Psoas muscle (tissue), 8 donors: ENCODE data around the gene FAM135A. TPM values are rescaled to one million over a fixed set of nuclear protein-coding genes. Genes with fewer than 3 reads are reported as not detected.

Experiments used
- ATAC-seq, 4 donors: fragments of 200-7000 bp; cut with Tn5 transposase; one replicate each; pipeline ENCODE4 v1.9.1; 2020; ENCODE audit warnings: moderate library complexity in 3 of 4, mild to moderate bottlenecking in 2 of 4
- DNase-seq, 2 donors: peaks; one replicate each; pipeline ENCODE4 v3.0.0-alpha.2; 2020
- H3K27ac ChIP-seq: fragments of 200-600 bp; one replicate; pipeline ENCODE4 v1.8.0; 2022
- H3K27me3 ChIP-seq, 3 donors: fragments of 200-600 bp in 1 of 3; one replicate each; pipeline versions ENCODE4 v1.6.1 to v1.8.0; 2013 to 2022; ENCODE audit warnings: low read length in 2 of 3, mild to moderate bottlenecking in 2 of 3, moderate library complexity in 1 of 3; ENCODE audit not compliant: insufficient read depth in 3 of 3
- H3K36me3 ChIP-seq, 2 donors: fragments of 200-600 bp in 1 of 2; one replicate each; pipeline versions ENCODE4 v1.6.1 to v1.8.0; 2013 to 2022; ENCODE audit warnings: low read depth in 1 of 2, mild to moderate bottlenecking in 1 of 2, moderate library complexity in 1 of 2; ENCODE audit not compliant: insufficient read depth in 1 of 2
- H3K4me1 ChIP-seq: fragments of 200-600 bp; one replicate; pipeline ENCODE4 v1.8.0; 2022
- H3K4me3 ChIP-seq: fragments of 200-600 bp; one replicate; pipeline ENCODE4 v1.8.0; 2022; ENCODE audit warnings: mild to moderate bottlenecking
- H3K9me3 ChIP-seq: fragments of 200-600 bp; one replicate; pipeline ENCODE4 v1.8.0; 2022
- WGBS, 3 donors: extraction: QIAGEN DNeasy Blood & Tissue Kit; methylation state at CpG; one replicate each; pipeline versions ENCODE4 v1.1.6 to v1.1.7; 2013; 5-methylcytosine and 5-hydroxymethylcytosine counted together
- intact Hi-C, 2 donors: fragments of 100-400 bp; cut with DNase I; formaldehyde crosslinking; loops; one replicate each; pipeline versions ENCODE4 v1.11.0 to v1.14.2; 2022
- polyA plus RNA-seq, 3 donors: library from polyadenylated mRNA; stranded (reverse); fragments of 200-250 nt; gene quantifications; one replicate each; pipeline ENCODE4 v1.2.3, GENCODE V29; 2013
- total RNA-seq, 4 donors: library from RNA; stranded (reverse); fragmentation: NEBNext Ultra II Directional in 2 of 4; extraction: Animal tissue kit (Norgen Biotek cat#: 25700) in 2 of 4; gene quantifications; one replicate each; pipeline versions ENCODE4 v1.2.1 to v1.2.4, GENCODE V29; 2021 to 2023
- TF ChIP-seq, protein P1 (sequence below): fragments of 200-600 bp; IDR thresholded peaks from one replicate; pipeline ENCODE4 v1.8.0; 2022; ENCODE audit warnings: antibody characterized with exemption
- donor health status: healthy with polysubstance abuse.
- donor health status: DM: no; HTN: no; CAD: no; lungs with moderate emphysema.
- donor health status: Bipolar disorder and iron deficiency.
- donor health status: healthy.
- donor health status: DM: yes; HTN: yes; CAD: no.
- donor health status: DM: no; HTN: no; CAD: no.
- donor health status: DM: no; HTN: no; CAD: no.
- donor health status: DM: yes; HTN: yes; CAD: no.

FAM135A gene
- total and polyA plus RNA-seq, 7 donors = 2.3 to 9.1 (median 4.3) TPM

- DNase-seq (no peak), ATAC-seq (no peak)
- peak overlapping the region; percentile 94 for H3K4me3 ChIP-seq
- no peaks in the 10 kb centered on the region for H3K9me3 ChIP-seq
- H3K27ac ChIP-seq = no peak overlapping the region
- no peaks in the 10 kb centered on the region for H3K4me1 ChIP-seq
- TF ChIP-seq, protein P1, sequence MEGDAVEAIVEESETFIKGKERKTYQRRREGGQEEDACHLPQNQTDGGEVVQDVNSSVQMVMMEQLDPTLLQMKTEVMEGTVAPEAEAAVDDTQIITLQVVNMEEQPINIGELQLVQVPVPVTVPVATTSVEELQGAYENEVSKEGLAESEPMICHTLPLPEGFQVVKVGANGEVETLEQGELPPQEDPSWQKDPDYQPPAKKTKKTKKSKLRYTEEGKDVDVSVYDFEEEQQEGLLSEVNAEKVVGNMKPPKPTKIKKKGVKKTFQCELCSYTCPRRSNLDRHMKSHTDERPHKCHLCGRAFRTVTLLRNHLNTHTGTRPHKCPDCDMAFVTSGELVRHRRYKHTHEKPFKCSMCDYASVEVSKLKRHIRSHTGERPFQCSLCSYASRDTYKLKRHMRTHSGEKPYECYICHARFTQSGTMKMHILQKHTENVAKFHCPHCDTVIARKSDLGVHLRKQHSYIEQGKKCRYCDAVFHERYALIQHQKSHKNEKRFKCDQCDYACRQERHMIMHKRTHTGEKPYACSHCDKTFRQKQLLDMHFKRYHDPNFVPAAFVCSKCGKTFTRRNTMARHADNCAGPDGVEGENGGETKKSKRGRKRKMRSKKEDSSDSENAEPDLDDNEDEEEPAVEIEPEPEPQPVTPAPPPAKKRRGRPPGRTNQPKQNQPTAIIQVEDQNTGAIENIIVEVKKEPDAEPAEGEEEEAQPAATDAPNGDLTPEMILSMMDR = no peak
- no peaks in the 10 kb centered on the region for H3K27me3 ChIP-seq
- H3K36me3 ChIP-seq = peaks cover 4 to 25% of the 10 kb centered on the region in 2 donors
- intact Hi-C loops = loop anchor here in 1 of 2 donors (5.0 kb wide), 1 partner anchor 433 kb away; no protein-coding TSS in a partner anchor
Observed at GRCh38 chr6:70415247-70415646, 1.9 kb downstream of the FAM135A start.

GRCh38 chr6:70415660-70416059 is 2.4 kb downstream of the FAM135A start:
- no peak for ATAC-seq
- Histone ChIP-seq H3K4me3 (no peak overlapping the region), H3K9me3 (no peaks in the 10 kb centered on the region), H3K36me3 (peaks cover 4 to 25% of the 10 kb centered on the region in 2 donors), H3K27me3 (no peaks in the 10 kb centered on the region), H3K27ac (no peak overlapping the region), H3K4me1 (no peaks in the 10 kb centered on the region)
- no peak for DNase-seq
- intact Hi-C loops = loop anchor here in 1 of 2 donors (5.0 kb wide), 1 partner anchor 433 kb away; no protein-coding TSS in a partner anchor
- TF ChIP-seq, protein P1 = no peak
- WGBS, 3 donors = 86 to 98% (median 96%) methylated on average over 1 of the region's 1 CpG

- no peak overlapping the region for H3K4me3 ChIP-seq
- H3K4me1 ChIP-seq = no peaks in the 10 kb centered on the region
- WGBS, 3 donors = 27 to 47% (median 34%) methylated on average over 2 of the region's 2 CpGs
- no peaks in the 10 kb centered on the region for H3K9me3 ChIP-seq
- DNase-seq (no peak), ATAC-seq (no peak)
- intact Hi-C loops = no loop called here
- H3K27me3 ChIP-seq = no peaks in the 10 kb centered on the region
- TF ChIP-seq, protein P1 = no peak
- peaks cover 4 to 28% of the 10 kb centered on the region in 2 donors for H3K36me3 ChIP-seq
- no peak overlapping the region for H3K27ac ChIP-seq
Observed at GRCh38 chr6:70421509-70421908, 8.2 kb downstream of the FAM135A start.

DNA sequence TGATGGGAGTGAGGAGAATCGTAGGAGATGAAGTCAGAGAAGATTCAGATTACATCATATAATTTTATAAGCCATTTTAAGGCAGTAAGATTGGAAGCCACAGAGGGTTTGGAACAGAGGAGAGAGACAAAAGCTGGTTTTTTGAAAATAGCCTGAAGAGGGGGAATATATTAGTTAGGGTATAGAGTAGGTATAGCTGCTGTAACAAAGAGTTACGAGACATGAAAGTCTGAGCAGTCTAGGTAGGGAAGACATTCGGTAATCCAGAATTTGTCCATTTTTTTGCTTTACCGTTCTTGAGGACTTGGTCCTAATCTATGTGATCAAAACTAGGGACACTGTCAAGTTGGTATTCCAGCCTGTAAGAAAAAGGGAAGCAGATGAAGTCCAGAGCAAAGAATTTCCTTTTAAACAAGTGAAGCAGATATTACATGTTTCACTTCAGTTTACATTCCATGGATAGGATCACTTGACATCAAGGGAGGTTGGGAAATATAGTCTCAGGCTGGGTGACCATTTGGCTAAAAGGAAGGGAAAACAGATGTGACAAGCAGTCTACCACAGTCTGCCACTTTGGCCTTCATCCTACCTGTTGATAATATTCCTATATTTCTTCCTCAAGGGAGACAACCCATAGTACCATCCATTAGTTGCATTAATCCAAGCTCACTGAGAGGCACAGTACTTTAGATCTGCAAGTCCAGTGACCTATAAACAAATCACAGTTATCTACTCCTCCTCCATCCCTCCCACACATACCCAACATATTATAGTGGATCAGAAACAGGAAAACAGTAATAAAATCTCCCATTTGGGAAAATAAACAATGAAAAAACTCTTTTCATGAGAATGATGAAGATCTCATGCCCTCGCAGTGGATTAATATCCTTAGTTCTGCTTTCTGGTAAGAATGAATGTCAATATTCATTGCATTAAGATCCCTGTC is 10.2 kb downstream of the FAM135A start:
- Histone ChIP-seq H3K27ac (no peak overlapping the region), H3K4me3 (no peak overlapping the region), H3K27me3 (no peaks in the 10 kb centered on the region), H3K9me3 (no peaks in the 10 kb centered on the region), H3K4me1 (no peaks in the 10 kb centered on the region), H3K36me3 (peaks cover 4 to 36% of the 10 kb centered on the region in 2 donors)
- no peak for ATAC-seq
- TF ChIP-seq, protein P1 = no peak
- no peak for DNase-seq
- intact Hi-C loops = no loop called here
- WGBS, 3 donors = 90 to 95% (median 93%) methylated on average over 5 of the region's 5 CpGs
